Measurements from ENCODE around the gene ERO1B.

Gene ERO1B

DNA sequence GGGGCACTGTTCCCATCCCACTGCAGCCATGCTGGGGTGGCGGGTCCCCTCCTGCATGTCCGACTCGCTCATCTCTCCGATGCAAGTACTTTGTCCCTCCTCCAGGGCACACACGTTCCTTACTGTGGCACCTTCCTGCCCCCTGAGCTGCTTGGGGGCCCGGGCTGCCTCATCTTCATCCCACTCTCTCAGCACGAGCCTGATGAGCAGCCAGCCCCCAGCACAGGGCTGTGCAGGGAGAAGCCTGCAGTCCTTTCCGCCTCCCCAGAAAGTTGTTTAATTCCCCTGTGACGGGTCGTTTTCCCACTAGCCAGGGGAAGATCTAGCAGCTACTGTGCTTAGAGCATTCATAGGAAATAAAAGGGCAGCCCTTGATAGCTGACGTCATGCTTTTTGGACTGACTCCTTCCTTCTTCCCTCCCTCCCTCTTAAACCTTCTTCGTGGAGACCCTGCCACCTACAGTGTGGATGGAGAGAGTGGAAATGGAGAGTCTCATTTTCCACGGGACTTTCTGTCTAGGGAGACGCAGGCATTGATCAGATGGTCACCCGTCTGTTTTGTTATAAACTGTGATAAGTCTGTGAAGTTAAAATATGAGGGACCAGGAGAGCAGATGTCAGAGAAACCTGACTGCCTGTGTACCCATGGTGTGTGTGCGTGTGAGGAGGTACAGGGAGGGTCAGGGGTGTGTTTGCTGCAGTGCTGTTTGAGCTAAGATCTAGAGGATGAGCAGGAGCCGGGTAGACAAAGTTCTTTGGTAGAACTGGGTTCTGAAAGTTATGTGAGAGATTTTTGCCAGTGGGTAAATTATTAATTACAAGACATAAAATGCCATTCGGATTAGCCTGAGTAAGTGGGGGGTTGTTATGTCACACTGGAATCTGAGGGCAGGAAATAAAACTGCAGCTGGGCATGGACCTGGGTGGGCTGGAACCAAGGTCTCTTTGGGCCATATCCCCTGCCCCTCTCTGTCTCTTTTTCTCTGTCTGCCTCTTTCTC, 105.1 kb downstream of the ERO1B start:
- DNase-seq: no peak

DNA sequence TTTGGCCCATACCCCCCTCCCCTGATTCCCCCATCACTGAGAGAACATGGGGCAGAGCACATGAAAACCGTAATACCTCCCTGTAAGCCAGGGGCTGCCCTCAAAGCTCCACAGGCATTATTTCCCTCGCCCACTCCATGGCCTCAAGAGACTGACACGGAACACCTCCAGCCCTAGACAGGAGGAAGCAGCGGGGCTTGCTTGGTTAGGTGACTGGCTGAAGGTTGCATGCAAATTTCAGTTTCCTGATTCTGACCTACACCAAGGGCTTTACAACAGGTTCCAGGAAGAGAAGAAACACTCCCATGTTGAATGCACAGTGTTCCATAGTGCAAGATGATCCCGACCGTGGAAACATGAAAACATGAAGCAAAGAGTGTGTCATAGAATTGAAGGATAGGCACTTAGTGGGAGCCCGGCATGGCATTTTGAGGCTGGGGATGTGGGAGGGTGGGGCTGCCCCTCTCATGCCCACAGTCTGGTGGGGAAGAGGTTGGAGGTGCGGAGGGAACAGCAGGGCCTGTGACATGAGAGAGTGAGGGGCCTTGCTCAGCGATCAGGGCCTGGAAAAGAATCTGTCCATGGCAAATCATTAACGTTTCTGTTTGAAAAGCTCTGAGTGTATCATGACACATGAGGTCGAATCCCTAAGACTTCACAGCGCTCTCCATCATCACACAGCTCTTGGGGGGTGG, 106.0 kb downstream of the ERO1B start:
- DNase-seq: no peak

DNA sequence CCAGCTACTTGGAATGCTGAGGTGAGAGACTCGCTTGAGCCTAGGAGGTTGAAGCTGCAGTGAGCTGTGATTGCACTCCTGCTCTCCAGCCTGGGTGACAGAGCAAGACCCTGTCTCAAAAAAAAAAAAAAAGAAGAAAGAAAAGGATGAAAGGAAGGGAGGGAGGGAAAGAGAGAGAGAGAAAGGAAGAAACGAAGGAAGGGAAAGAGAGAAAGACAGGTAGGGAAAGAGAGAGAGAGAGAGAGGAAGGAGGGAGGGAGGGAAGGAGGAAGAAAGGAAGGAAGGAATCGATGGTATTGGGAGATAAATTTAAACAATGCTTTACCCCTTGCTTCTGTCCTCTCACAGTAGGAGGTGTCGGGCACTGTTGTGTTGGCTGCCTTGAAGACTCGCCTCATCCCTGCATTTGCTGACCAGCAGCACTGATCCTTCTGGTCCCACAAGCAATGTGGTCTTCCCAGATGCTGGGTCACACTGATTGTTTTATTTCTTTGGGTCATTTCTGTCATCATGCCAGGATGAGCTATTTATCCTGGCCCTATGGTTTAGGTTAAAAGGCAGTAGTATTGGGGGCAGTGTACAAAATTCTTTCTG, 108.5 kb downstream of the ERO1B start:
- no peak for DNase-seq

GRCh38 chr1:236172041-236172579, 109.6 kb downstream of the ERO1B start:
- DNase-seq: no peak

GRCh38 chr1:236168716-236169429, 112.9 kb downstream of the ERO1B start:
- no peak for DNase-seq

DNA sequence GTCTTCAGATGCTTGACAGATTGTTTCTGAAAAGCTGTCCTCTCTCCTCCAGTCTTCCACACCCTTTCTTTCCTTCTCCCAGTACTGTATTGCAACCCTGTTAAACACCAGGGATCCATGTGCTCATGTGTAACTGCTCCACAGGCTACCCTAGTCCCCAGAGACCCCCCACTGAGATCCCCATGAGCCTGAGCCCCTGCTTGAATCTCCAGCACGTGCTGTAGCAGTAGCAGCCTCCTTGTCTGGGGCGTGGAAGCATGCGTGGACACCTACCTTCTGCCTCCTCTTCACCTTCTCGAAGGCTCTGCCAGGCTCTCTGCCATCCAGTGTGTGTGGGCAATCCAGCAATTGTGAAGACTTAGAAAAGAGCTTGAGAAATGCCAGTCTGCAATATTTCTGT, 114.2 kb downstream of the ERO1B start:
- DNase-seq: no peak

- DNase-seq: no peak
Measured at GRCh38 chr1:236167154-236167553, 114.6 kb downstream of the ERO1B start.

GRCh38 chr1:236166041-236166440, 115.7 kb downstream of the ERO1B start:
- DNase-seq: no peak
